ENCODE measurements around the gene UNC13A. TPM values are rescaled to one million over a fixed set of nuclear protein-coding genes. Genes with fewer than 3 reads are reported as not detected.

Gene UNC13A
- total RNA-seq, 4 donors from 2014 or later: 0.38 to 0.83 (median 0.62) TPM

- H3K27ac ChIP-seq: no peak overlapping the region
- no peak for DNase-seq
Observed at GRCh38 chr19:17686592-17687024, 1.5 kb downstream of the UNC13A start.

GRCh38 chr19:17686023-17686521 lies 2.1 kb downstream of the UNC13A start:
- Histone ChIP-seq H3K9me3 (no peaks in the 10 kb centered on the region), H3K27ac (no peak overlapping the region), H3K36me3 (no peaks in the 10 kb centered on the region), H3K27me3 (peaks cover 0 to 23% of the 10 kb centered on the region in 2 donors), H3K4me3 (peak overlapping the region in 1 of 4 donors; percentile 9), H3K4me1 (peaks cover 0 to 22% (median 9%) of the 10 kb centered on the region in 4 donors)
- TF ChIP-seq POLR2A (IDR thresholded peaks at IDR 0.05) (no peak), CTCF (IDR thresholded peaks at IDR 0.05) (no peak)
- no peak for DNase-seq

More at GRCh38 chr19:17686592-17687024, 1.5 kb downstream of the UNC13A start:
- peaks cover 0 to 22% (median 9%) of the 10 kb centered on the region in 4 donors for H3K4me1 ChIP-seq
- no peak for TF ChIP-seq POLR2A (IDR thresholded peaks at IDR 0.05)
- H3K36me3 ChIP-seq: no peaks in the 10 kb centered on the region
- peaks cover 0 to 23% of the 10 kb centered on the region in 2 donors for H3K27me3 ChIP-seq
- H3K9me3 ChIP-seq: no peaks in the 10 kb centered on the region
- H3K4me3 ChIP-seq: peak overlapping the region in 2 of 4 donors; percentile 1 to 9

GRCh38 chr19:17685451-17686022 lies 2.6 kb downstream of the UNC13A start:
- TF ChIP-seq POLR2A (IDR thresholded peaks at IDR 0.05) (no peak), CTCF (IDR thresholded peaks at IDR 0.05) (no peak)
- peaks cover 0 to 23% of the 10 kb centered on the region in 2 donors for H3K27me3 ChIP-seq
- H3K4me1 ChIP-seq: peaks cover 0 to 22% (median 9%) of the 10 kb centered on the region in 4 donors
- no peak overlapping the region for H3K4me3 ChIP-seq
- H3K27ac ChIP-seq: no peak overlapping the region
- H3K36me3 ChIP-seq: no peaks in the 10 kb centered on the region
- no peaks in the 10 kb centered on the region for H3K9me3 ChIP-seq
- DNase-seq: no peak

- H3K4me1 ChIP-seq: peaks cover 0 to 22% (median 12%) of the 10 kb centered on the region in 4 donors
- no peaks in the 10 kb centered on the region for H3K9me3 ChIP-seq
- no peak overlapping the region for H3K4me3 ChIP-seq
- H3K27ac ChIP-seq: no peak overlapping the region
- no peaks in the 10 kb centered on the region for H3K36me3 ChIP-seq
- DNase-seq: no peak
- TF ChIP-seq CTCF (IDR thresholded peaks at IDR 0.05) (no peak), POLR2A (IDR thresholded peaks at IDR 0.05) (no peak)
- peaks cover 0 to 27% of the 10 kb centered on the region in 2 donors for H3K27me3 ChIP-seq
Observed at GRCh38 chr19:17684256-17684655, 3.9 kb downstream of the UNC13A start.

GRCh38 chr19:17683078-17683477 lies 5.1 kb downstream of the UNC13A start:
- Histone ChIP-seq H3K27ac (no peak overlapping the region), H3K4me1 (peaks cover 0 to 18% (median 11%) of the 10 kb centered on the region in 4 donors), H3K4me3 (no peak overlapping the region), H3K36me3 (no peaks in the 10 kb centered on the region), H3K27me3 (peaks cover 0 to 21% of the 10 kb centered on the region in 2 donors), H3K9me3 (no peaks in the 10 kb centered on the region)
- TF ChIP-seq POLR2A (IDR thresholded peaks at IDR 0.05): no peak
- no peak for TF ChIP-seq CTCF (IDR thresholded peaks at IDR 0.05)
- DNase-seq: no peak

- no peak for TF ChIP-seq CTCF (IDR thresholded peaks at IDR 0.05)
- no peak for TF ChIP-seq POLR2A (IDR thresholded peaks at IDR 0.05)
- Histone ChIP-seq H3K36me3 (no peaks in the 10 kb centered on the region), H3K4me1 (peaks cover 0 to 13% (median 8%) of the 10 kb centered on the region in 4 donors), H3K27me3 (peaks cover 0 to 13% of the 10 kb centered on the region in 2 donors), H3K9me3 (no peaks in the 10 kb centered on the region), H3K27ac (no peak overlapping the region), H3K4me3 (no peak overlapping the region)
- no peak for DNase-seq
Observed at GRCh38 chr19:17682273-17682672, 5.9 kb downstream of the UNC13A start.
